NCI-H187 (cell line): ENCODE data around the gene PIWIL4.
"Not testable (repeated sequence)": the region's sequence is repeated elsewhere in the genome, so short reads cannot be mapped to it uniquely, and the experiment has no call there.

Experiments used
- DNase-seq, 2 experiments: peaks; one replicate each; lab custom pipeline; 2025; lab: John Stamatoyannopoulos, UW

The PIWIL4 gene

DNA sequence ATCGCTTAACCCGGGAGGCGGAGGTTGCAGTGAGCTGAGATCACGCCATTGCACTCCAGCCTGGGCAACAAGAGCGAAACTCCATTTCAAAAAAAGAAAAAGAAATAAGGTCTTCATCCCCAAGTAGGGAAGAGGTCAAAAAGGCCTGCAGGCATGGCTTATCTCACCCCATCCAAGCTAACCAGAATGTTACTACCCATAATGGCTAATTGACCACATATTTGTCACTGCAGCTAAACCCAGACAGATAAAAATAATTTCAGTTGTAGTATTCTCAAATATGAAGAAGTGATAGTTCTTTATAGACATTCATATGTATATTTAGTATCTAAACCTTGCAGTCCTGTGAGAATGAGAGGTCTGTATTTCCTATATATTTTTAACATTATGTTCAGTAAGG is 17.8 kb downstream of the PIWIL4 start:
- no peak for DNase-seq

- DNase-seq: no peak
Observed at GRCh38 chr11:94585399-94585798, 18.2 kb downstream of the PIWIL4 start.

DNA sequence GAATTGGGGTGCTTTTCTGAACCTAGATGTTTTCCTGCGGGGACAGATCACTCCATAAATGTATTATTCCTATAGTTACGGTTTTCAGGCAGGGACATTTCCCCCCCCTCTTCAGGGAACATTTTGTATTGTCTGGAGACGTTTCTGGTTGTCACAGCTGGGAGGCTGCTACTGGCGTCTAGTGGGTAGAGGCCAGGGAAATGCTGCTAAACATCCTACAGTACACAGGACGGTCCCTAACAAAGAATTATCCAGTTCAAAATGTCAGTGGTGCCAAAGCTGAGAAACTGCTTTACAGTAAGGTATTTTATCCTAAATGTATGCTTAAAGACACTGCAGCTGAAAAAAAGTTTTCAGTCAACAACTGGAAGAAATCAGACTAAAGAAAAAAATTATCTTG is 19.4 kb downstream of the PIWIL4 start:
- DNase-seq: no peak

DNA sequence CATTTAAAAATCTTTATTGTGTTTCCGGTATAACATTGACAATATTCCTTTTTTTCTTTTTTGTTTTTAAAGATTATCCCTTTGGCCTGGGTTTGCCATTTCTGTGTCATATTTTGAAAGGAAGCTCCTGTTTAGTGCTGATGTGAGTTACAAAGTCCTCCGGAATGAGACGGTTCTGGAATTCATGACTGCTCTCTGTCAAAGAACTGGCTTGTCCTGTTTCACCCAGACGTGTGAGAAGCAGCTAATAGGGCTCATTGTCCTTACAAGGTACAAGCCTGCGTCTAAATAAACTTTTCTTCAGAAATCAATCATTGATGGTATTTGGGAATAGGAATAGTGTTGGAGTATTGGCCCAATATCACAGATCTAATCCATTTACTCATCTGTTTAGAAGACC is 19.8 kb downstream of the PIWIL4 start:
- no peak for DNase-seq

GRCh38 chr11:94588366-94588942 is 21.3 kb downstream of the PIWIL4 start:
- DNase-seq: no peak

GRCh38 chr11:94590352-94591041 is 23.3 kb downstream of the PIWIL4 start:
- no peak for DNase-seq

- DNase-seq: no peak
Observed at GRCh38 chr11:94593030-94593429, 25.9 kb downstream of the PIWIL4 start.

DNA sequence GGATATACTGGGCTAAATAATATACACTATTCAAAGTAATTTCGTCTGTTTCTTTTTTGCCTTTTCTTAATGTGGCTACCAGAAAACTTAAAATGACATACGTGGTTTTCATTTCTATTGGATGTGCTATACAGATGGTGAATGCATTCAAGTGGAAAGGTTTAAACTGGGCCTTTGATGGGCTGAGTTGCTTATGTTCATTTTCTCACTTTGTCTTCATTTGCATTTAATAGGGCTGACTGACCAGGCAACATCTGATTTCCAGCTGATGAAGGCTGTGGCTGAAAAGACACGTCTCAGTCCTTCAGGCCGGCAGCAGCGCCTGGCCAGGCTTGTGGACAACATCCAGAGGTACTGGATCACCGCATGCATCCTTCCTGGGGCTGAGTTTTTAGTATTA is 27.9 kb downstream of the PIWIL4 start:
- DNase-seq: no peak

DNA sequence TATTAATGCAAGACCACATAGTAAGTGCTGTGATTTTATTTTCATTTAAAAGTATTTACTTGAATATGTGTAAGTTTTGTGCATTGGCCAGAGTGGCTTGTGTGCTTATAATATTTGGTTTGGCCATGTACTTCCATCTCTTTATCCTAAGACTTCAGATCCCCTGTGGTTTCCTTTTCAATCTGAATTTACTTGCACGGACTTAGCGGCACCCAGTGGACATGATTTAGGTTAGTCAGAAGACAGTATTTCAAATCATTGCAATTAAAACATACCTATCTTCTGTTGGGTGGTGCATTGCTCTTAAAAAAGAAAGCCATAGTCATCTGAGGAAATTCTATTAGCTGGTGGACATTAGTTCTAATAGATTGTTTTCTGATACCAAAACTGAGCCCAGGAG is 30.7 kb downstream of the PIWIL4 start:
- no peak for DNase-seq

DNA sequence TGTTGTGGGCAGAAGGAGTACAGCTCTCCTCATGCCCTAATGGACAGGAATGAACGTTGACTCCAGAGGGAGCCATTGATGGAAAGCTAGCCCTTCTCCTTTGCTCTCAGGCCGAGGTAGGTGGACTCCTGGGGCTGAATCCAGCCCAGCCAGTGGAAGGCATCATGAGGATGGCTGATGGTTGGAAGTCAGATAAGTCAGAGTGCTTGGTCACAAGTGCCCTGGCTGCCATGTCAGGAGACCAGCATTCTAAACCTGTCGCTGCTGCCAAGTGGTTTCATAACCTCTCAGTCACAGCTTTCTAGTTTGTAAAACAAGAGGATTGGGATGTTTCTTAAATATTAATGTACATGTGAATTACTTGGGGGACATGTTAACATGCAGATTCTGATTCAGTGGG is 32.3 kb downstream of the PIWIL4 start:
- no peak for DNase-seq

DNA sequence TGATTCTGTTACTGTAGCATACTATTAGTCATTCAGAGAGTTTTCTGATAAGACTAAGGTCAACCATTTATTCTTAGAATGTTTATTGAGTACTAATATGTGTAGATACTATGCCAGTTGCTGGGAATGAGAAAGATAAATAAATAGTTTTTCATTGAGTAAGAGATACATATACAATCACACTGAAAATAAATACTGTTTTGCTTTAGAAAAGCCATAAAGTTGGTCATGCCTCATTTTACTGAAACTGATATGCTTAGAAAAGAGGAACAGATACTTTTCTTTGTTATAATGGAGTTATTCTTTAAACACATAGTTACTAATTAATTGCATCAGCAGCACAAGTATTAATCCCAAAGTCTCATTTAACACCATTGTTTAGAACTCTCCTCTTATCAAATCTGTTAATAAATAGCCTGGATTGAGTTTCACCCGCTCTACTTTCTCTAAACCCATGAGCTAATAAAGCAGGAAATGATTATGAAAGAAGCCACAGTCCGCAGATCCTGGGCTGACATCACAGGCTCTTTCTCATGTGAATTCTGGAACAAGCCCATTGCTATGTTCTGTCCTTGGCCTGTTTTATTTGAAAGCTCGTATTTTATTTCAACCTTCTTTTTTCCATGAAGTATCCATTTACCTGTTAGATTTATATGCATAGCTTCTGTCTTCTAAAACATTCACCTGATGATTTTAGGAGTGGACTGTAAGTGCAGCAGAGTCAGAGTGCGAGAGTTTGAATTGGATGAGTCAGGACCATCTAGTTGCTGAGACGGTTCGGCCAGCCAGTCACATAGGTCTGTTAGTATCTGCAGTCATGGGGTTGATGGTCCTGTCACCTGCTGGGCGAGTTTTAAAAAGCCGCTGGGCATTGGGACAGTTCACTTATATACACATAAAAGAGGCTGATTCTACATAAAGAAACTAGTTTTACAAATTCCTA is 35.5 kb downstream of the PIWIL4 start:
- DNase-seq: no peak

- DNase-seq: no peak
Observed at GRCh38 chr11:94603587-94603986, 36.4 kb downstream of the PIWIL4 start.

- DNase-seq: no peak
Observed at GRCh38 chr11:94604482-94604881, 37.3 kb downstream of the PIWIL4 start.

- DNase-seq: no peak
Observed at GRCh38 chr11:94613120-94613519, 46.0 kb downstream of the PIWIL4 start.

DNA sequence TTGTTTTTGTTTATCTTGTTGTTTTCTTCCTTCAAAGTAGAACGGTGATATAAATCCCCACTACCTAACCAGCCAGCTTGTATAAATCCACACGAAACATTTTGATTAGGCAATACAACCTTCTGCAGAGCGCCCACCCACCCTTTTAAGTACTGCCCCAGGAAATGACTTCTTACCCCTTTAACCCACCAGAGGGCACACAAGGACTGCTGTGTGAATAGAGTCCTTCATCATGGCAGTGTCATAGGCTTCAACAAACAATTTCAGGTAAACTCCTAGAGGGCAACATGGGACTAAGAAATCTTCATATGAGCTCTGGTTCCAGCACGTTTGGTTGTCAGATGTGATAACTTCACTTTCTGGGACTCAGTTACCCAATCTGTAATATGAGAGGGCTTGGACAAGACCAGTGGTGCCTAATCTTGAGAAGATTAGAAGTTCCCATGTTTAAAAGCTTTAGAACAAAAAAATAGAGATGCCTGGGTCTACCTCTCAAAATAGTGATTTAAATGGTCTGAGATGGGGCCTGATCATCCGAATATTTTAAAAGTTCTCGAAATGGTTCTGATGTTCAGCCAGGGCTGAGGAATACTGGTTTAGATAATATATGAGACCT is 56.1 kb downstream of the PIWIL4 start:
- DNase-seq: peak; percentile 7 to 9

DNA sequence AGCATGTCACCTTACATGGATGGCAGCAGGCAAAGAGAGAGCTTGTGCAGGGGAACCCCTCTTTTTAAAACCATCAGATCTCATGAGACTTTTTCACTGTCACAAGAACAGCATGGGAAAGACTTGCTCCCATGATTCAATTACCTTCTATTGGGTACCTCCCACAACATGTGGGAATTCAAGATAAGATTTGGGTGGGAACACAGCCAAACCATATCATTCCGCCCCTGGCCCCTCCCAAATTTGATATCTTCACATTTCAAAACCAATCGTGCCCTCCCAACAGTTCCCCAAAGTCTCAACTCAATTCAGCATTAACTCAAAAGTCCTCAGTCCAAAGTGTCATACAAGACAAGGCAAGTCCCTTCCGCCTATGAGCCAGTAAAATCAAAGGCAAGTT is 58.3 kb downstream of the PIWIL4 start:
- DNase-seq: not testable (repeated sequence)

DNA sequence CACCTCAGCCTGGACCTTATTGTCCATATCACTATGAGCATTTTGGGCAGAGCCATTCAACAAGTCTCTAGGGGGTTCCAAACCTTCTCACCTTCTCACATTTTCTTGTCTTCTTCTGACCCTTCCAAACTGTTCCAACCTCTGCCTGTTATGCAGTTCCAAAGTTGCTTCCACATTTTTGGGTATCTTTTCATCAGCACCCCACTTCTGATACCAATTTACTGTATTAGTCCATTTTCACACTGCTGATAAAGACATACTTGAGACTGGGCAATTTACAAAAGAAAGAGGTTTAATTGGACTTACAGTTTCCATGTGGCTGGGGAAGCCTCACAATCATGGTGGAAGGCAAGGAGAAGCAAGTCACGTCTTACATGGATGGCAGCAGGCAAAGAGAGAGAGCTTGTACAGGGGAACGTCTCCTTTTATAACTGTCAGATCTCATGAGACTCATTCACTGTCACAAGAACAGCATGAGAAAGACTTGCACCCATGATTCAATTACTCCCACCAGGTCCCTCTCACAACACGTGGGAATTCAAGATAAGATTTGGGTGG is 59.9 kb downstream of the PIWIL4 start:
- DNase-seq: not testable (repeated sequence)

DNA sequence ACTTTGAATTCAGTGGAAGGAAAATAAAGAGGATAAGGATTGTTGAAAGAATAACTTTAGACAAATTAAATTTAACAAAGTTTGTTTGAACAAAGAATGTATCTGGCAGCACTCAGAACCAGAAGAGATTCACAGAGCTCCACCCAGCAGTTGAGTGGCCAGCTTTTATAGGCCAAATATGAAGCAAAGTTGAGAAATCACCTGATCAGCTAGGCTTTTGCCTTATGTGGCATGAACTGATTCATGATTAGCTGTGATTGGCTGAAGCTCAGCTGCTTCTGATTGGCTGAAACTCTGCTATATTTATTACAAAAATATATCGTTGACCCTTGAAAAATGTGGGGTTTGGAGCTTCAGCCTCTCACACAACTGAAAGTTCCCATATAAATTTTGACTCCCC is 62.6 kb downstream of the PIWIL4 start:
- DNase-seq: no peak

DNA sequence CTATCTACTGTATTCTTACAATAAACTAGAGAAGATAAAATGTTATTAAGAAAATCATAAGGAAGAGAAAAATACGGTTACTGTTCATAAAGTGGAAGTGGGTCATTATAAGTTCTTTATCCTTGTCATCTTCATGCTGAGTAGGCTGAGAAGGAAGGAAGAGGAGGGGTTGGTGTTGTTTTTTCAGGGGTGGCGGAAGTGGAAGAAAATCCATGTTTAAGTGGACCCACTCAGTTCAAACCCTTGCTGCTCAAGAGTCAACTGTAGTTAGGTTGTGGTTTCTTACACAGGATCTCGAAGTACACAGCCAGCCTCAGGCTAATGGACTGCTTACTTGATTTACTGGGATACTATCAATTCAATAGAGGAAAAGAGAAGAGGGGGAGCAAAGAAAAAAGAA is 63.1 kb downstream of the PIWIL4 start:
- no peak for DNase-seq

GRCh38 chr11:94632356-94632755 is 65.2 kb downstream of the PIWIL4 start:
- no peak for DNase-seq

- no peak for DNase-seq
Observed at GRCh38 chr11:94635072-94635471, 67.9 kb downstream of the PIWIL4 start.

DNA sequence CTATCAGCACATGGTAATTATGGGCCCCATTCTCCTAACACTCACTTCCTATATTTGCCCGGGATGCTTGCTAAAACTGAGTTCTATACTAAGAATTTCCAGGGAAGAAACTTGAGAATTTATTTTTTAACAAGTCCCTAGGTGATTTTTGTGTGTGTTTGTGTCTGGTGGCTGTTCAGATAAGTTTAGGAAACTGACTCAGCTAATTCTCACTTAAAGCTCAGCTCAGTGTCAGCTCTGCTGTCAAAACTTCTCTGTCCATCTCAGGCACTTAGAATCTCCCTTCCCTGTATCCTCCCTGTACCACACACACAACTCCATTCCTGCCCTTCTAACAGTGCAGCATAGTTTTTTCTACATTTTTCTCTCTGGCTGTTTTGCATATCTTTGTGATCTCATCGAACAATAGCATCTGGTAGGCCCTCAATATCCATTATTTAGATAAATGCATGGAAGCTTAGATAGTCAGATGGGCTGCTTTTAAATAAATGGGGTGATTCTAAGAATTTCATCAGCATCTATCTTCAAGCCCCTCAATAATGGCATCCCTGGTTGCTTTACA is 69.3 kb downstream of the PIWIL4 start:
- no peak for DNase-seq
